CD4-positive, alpha-beta T cell treated with Interleukin-4 for 1 hour (primary cell): ENCODE measurements around the gene TTBK2.
"Not testable (repeated sequence)": the region's sequence is repeated elsewhere in the genome, so short reads cannot be mapped to it uniquely, and the experiment has no call there.

Source experiments
- DNase-seq, 2 donors: peaks; one replicate each; pipeline ENCODE4 v3.0.0-alpha.2; 2020 to 2022

Gene TTBK2

GRCh38 chr15:42920519-42921341, at the start of gene TTBK2:
Gene TTBK2 (minus strand): TSS chr15:42920778. CDS start chr15:42878617, 42,161 bp downstream.
- peak; percentile 99 for DNase-seq

GRCh38 chr15:42964476-42964875, 43.9 kb upstream of the TTBK2 start:
- DNase-seq: no peak

- DNase-seq: no peak
Measured at GRCh38 chr15:42955518-42955917, 34.9 kb upstream of the TTBK2 start.

DNA sequence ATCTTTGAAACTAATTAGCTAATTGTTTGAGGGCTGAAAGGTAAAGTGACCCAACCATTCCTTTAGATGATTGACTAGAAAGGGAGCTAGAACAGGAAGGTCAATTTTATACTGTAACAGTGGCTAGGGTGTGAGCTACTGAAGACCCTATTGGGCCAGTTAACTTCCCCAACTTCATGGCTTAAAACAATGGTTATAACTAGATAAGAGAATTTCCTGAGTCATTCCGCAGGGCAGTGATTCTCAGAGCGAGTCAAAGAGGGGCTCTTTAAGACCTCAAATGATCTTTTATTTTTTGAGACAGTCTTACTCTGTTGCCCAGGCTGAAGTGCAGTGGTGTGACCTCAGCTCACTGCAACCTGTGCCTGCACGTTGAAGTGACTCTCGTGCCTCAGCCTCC, 33.7 kb upstream of the TTBK2 start:
- no peak for DNase-seq

DNA sequence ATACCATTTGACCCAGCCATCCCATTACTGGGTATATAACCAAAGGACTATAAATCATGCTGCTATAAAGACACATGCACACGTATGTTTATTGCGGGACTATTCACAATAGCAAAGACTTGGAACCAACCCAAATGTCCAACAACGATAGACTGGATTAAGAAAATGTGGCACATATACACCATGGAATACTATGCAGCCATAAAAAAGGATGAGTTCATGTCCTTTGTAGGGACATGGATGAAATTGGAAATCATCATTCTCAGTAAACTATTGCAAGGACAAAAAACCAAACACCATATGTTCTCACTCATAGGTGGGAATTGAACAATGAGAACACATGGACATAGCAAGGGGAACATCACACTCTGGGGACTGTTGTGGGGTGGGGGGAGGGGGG, 28.3 kb upstream of the TTBK2 start:
- not testable (repeated sequence) for DNase-seq

GRCh38 chr15:42940527-42940926, 19.9 kb upstream of the TTBK2 start:
- no peak for DNase-seq

DNA sequence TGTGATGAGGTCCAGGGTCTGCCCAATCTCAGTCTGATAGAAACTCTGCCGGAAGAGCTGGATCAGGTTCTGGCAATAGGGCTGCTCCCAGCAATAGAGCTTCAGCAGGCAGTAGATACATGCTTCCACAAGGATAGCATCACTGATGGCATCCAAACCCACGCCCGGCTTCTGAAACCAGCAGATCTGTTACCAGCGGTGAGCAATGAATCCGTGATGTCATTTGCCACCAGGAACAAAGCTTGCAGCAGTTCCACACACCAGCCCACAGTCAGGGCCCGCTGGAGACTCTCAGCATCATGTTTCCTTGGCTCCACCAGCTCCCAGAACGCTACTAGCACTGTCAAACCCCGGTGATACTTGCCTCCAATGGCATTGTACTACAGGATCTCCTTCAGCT, 19.3 kb upstream of the TTBK2 start:
- no peak for DNase-seq

DNA sequence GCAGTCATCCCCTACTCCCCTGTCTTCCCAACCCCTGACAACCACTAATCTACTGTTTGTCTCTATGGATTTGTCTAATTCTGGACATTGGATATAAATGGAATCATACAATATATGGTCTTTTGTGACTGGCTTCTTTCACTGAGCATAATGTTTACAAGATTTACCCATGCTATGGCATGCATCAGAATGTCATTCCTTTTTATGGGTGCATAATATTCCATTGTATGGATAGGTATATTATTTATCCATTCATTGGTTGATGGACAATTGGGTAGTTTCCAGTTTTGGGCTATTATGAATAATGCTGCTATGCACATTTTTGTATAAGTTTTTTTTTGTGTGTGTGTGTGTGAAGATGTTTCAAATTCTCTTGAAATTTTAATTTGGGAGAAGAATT, 16.6 kb upstream of the TTBK2 start:
- DNase-seq: no peak

- DNase-seq: no peak
Measured at GRCh38 chr15:42933886-42934667, 13.5 kb upstream of the TTBK2 start.

DNA sequence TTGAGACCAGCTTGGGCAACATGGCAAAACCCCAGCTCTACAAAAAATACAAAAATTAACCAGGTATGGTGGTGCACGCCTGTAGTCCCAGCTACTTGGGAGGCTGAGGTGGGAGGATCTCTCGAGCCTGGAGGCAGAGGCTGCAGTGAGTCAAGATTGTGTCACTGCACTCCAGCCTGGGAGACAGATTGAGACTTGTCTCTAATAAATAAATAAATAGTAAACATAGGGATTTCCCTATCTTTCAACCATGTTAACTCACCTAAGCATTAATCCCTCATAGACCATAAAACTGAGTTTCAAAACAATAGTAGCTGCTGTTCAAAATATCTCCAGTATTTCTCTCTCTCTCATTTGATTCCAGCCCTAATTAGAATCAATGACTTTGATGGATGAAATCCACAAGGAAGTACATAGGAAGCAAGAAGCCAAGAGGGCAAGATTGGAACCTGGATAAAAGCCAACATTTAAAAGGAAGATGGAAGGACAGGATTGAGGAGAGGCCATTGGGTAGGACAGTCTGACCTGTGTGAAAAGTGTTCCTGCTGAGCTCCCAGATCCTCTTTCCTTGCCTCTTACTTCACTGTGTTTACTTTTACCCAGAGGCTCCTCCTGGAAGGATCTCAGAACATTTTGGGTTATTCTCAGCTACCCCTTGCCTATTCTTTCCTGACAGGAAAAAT, 12.4 kb upstream of the TTBK2 start:
- no peak for DNase-seq

GRCh38 chr15:42931702-42932486, 11.3 kb upstream of the TTBK2 start:
- DNase-seq: no peak

DNA sequence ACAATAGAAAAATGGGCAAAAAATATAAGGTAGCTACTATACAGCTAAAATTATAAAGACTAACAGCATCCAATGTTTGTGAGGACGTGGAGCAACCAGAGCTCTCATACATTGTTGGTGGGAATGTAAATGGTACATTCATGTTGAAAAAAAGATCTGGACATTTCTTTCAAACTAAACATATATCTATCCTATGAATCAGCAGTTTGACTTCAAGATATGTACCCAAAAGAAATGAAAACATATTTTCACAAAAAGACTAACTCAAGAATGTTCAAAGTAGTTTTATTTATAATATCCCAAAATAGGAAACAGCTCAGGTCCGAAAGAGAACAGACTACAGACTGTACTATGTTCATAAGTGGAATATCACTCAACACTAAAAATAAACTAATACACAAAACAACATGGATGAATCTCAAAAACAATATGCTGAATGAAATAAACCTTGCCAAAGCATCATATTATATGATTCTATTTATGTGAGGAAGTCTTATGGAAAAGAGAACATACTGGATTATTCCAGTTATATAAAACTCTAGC, 8.8 kb upstream of the TTBK2 start:
- no peak for DNase-seq

GRCh38 chr15:42921342-42921731, 759 bp upstream of the TTBK2 start:
- DNase-seq: peak; percentile 14 to 47

- peak; percentile 22 to 46 for DNase-seq
Measured at GRCh38 chr15:42919799-42920518, 619 bp downstream of the TTBK2 start.

DNA sequence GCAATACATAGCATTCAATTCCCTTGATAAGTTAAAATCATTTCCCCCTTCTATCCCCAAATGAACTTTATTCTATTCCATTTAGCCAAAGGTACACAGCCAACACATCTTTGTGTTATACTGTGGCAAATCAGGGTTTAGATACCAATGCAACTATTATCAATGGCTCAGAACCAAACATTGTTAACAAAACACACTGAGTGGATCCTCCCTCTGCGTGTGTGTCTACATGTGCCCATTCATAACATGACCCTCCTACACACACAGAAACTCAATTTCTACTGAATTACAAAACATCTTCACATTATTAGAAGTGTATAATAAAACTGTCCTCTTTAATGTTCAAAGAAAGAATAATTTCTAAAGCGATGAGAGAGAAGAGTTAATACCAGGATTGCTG, 1.3 kb downstream of the TTBK2 start:
- peak in 1 of 2 donors; percentile 5 for DNase-seq

GRCh38 chr15:42918047-42918446, 2.5 kb downstream of the TTBK2 start:
- no peak for DNase-seq

DNA sequence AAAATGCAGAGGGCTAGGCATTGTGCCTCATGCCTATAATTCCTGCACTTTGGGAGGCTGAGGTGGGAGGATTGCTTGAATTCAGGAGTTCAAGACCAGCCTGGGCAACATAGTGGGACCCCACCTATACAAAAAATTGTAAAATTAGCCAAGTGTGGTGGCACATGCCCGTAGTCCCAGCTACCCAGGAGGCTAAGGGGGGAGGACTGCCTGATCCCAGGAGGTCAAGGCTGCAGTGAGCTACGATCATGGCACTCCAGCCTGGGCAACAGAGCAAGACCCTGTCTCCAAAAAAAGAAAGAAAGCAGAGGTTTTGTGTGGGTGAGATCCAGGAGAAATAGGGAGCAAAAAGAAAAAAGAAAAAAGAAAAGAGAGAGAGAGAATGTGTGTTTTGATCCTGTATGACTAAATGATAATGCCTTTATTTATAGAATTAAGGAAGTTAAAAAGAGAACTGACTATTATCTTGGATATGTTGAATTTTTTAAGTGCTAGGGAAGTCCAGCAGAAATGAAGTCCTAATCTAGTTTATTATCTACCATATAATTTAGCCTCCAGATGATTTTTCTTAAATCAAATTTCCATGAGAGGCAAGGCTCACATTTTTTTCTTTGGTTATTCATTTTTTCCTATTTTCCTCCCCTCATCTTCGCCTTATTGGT, 4.8 kb downstream of the TTBK2 start:
- DNase-seq: no peak

GRCh38 chr15:42914728-42915497, 5.7 kb downstream of the TTBK2 start:
- no peak for DNase-seq

DNA sequence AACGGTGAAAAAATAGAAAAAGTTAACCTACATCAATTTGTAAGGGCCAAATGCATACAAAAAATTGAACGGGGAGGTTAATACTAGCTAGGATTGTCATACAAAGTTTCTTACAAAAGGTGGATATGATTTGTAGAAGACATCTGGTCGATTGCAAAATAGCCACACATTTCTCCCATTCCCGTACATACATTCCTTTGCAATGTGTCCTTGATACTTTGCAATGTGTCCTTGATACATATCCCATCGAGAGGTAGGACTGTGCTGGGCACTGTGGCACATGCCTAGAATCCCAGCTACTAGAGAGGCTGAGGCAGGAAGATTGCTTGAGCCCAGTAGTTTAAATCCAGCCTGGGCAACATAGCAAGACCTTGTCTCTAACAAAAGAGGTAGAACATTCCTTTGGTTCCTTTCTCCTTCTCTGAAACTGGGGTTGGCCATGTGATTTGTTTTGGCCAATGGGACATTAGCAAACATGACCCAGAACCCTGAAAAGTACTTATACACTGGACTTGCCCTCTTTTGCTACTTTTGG, 9.5 kb downstream of the TTBK2 start:
- no peak for DNase-seq

- no peak for DNase-seq
Measured at GRCh38 chr15:42908538-42908937, 12.0 kb downstream of the TTBK2 start.
